OCI-LY1 (cell line): ENCODE measurements around the gene PCDHB2.
"Not testable (repeated sequence)": the region's sequence is repeated elsewhere in the genome, so short reads cannot be mapped to it uniquely, and the experiment has no call there.

Source experiments
- H2AFZ ChIP-seq: fragments of 200-600 bp; sonication (generic), shearing (Covaris generic); 2 replicates; pipeline ENCODE4 v1.6.0; 2014; ENCODE audit warnings: antibody characterized with exemption, mild to moderate bottlenecking, low read length
- H3F3A ChIP-seq: fragments of 200-600 bp; sonication (generic), shearing (Covaris generic); 2 replicates; pipeline ENCODE4 v1.6.0; 2014; ENCODE audit warnings: mild to moderate bottlenecking, antibody characterized with exemption, low read length, moderate library complexity; ENCODE audit not compliant: insufficient read depth
- H3K27ac ChIP-seq: fragments of 200-600 bp; sonication (generic); 2 replicates; pipeline ENCODE4 v1.5.1; 2014; ENCODE audit warnings: low read length, mixed run types, mild to moderate bottlenecking, low read depth; ENCODE audit not compliant: poor library complexity, severe bottlenecking
- H3K27me3 ChIP-seq: fragments of 200-600 bp; sonication (generic); 2 replicates; pipeline ENCODE4 v1.6.0; 2014; ENCODE audit warnings: antibody characterized with exemption, mild to moderate bottlenecking, low read length, moderate library complexity; ENCODE audit not compliant: insufficient read depth
- H3K36me3 ChIP-seq: fragments of 200-600 bp; sonication (generic); 2 replicates; pipeline ENCODE4 v1.6.1; 2014; ENCODE audit warnings: mild to moderate bottlenecking, antibody characterized with exemption, low read length, moderate library complexity, mixed read lengths; ENCODE audit not compliant: insufficient read depth
- H3K4me1 ChIP-seq: fragments of 200-600 bp; sonication (generic); 2 replicates; pipeline ENCODE4 v1.5.1; 2014; ENCODE audit warnings: mild to moderate bottlenecking, low read length, moderate library complexity; ENCODE audit not compliant: insufficient read depth, severe bottlenecking
- H3K4me2 ChIP-seq: fragments of 200-600 bp; sonication (generic), shearing (Covaris generic); 2 replicates; pipeline ENCODE4 v1.6.1; 2014; ENCODE audit warnings: low read length
- H3K4me3 ChIP-seq: fragments of 200-600 bp; sonication (generic); 2 replicates; pipeline ENCODE4 v1.5.1; 2014; ENCODE audit warnings: low read length, low read depth, mild to moderate bottlenecking, mixed read lengths; ENCODE audit not compliant: poor library complexity, severe bottlenecking
- H3K79me2 ChIP-seq: fragments of 200-600 bp; shearing (Covaris generic); 2 replicates; pipeline ENCODE4 v1.6.1; 2016; ENCODE audit warnings: mixed run types, low read length, mixed read lengths; ENCODE audit not compliant: insufficient read depth
- H3K9ac ChIP-seq: fragments of 200-600 bp; sonication (generic), shearing (Covaris generic); 2 replicates; pipeline ENCODE4 v1.6.1; 2014; ENCODE audit warnings: mild to moderate bottlenecking, low read length, mixed read lengths
- H3K9me2 ChIP-seq: fragments of 200-600 bp; sonication (generic), shearing (Covaris generic); 2 replicates; pipeline ENCODE4 v1.6.1; 2014; ENCODE audit warnings: low read depth, mild to moderate bottlenecking, low read length, mixed read lengths
- H3K9me3 ChIP-seq: fragments of 200-600 bp; shearing (Covaris generic); 2 replicates; pipeline ENCODE4 v1.6.1; 2014; ENCODE audit warnings: low read length, mixed read lengths
- H4K20me1 ChIP-seq: fragments of 200-600 bp; sonication (generic), shearing (Covaris generic); 2 replicates; pipeline ENCODE4 v1.6.0; 2016; ENCODE audit warnings: mild to moderate bottlenecking, low read length; ENCODE audit not compliant: insufficient read depth
- EZH2 ChIP-seq: fragments of 200-600 bp; sonication (generic), shearing (Covaris generic); IDR thresholded peaks from 2 replicates; pipeline ENCODE4 v1.8.0; 2017; ENCODE audit warnings: borderline replicate concordance, mixed run types, mild to moderate bottlenecking, antibody characterized with exemption, low read length, moderate library complexity, mixed read lengths
- TF ChIP-seq, protein P1 (sequence below): fragments of 200-600 bp; sonication (generic), shearing (Covaris generic); IDR thresholded peaks from 2 replicates; pipeline ENCODE4 v1.5.1; 2017; ENCODE audit warnings: mild to moderate bottlenecking, antibody characterized with exemption, low read length, moderate library complexity, mixed read lengths

Gene PCDHB2

DNA sequence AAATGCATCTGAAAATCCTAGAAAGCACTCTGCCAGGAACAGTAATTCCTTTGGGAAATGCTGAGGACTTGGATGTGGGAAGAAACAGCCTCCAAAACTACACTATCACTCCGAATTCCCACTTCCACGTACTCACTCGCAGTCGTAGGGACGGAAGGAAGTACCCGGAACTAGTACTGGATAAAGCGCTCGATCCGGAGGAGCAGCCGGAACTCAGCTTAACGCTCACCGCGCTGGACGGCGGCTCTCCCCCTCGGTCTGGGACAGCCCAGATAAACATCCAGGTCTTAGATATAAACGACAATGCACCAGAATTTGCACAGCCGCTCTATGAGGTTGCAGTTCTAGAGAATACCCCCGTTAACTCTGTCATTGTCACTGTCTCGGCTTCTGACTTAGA, 6.6 kb downstream of the PCDHB2 start:
- Histone ChIP-seq H2AFZ (no peak overlapping the region), H3K4me1 (no peaks in the 10 kb centered on the region), H4K20me1 (no peaks in the 10 kb centered on the region), H3K9me3 (no peaks in the 10 kb centered on the region), H3K27ac (no peak overlapping the region), H3F3A (no peaks in the 10 kb centered on the region), H3K36me3 (no peaks in the 10 kb centered on the region), H3K9ac (no peak overlapping the region), H3K9me2 (no peaks in the 10 kb centered on the region), H3K79me2 (no peaks in the 10 kb centered on the region), H3K4me2 (no peak overlapping the region), H3K4me3 (no peak overlapping the region), H3K27me3 (no peaks in the 10 kb centered on the region)
- no peak for TF ChIP-seq EZH2
- TF ChIP-seq, protein P1, sequence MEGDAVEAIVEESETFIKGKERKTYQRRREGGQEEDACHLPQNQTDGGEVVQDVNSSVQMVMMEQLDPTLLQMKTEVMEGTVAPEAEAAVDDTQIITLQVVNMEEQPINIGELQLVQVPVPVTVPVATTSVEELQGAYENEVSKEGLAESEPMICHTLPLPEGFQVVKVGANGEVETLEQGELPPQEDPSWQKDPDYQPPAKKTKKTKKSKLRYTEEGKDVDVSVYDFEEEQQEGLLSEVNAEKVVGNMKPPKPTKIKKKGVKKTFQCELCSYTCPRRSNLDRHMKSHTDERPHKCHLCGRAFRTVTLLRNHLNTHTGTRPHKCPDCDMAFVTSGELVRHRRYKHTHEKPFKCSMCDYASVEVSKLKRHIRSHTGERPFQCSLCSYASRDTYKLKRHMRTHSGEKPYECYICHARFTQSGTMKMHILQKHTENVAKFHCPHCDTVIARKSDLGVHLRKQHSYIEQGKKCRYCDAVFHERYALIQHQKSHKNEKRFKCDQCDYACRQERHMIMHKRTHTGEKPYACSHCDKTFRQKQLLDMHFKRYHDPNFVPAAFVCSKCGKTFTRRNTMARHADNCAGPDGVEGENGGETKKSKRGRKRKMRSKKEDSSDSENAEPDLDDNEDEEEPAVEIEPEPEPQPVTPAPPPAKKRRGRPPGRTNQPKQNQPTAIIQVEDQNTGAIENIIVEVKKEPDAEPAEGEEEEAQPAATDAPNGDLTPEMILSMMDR: no peak

DNA sequence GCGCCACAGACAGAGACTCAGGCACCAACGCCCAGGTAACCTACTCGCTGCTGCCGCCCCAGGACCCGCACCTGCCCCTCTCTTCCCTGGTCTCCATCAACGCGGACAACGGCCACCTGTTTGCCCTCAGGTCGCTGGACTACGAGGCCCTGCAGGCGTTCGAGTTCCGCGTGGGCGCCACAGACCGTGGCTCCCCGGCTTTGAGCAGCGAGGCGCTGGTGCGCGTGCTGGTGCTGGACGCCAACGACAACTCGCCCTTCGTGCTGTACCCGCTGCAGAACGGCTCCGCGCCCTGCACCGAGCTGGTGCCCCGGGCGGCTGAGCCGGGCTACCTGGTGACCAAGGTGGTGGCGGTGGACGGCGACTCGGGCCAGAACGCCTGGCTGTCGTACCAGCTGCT, 7.7 kb downstream of the PCDHB2 start:
- H3K4me3 ChIP-seq, H3F3A ChIP-seq, H3K36me3 ChIP-seq, H3K9me2 ChIP-seq, H3K27me3 ChIP-seq, H3K9me3 ChIP-seq, H3K27ac ChIP-seq, H3K79me2 ChIP-seq, H3K9ac ChIP-seq, H2AFZ ChIP-seq, H4K20me1 ChIP-seq, H3K4me2 ChIP-seq, H3K4me1 ChIP-seq: not testable (repeated sequence)

DNA sequence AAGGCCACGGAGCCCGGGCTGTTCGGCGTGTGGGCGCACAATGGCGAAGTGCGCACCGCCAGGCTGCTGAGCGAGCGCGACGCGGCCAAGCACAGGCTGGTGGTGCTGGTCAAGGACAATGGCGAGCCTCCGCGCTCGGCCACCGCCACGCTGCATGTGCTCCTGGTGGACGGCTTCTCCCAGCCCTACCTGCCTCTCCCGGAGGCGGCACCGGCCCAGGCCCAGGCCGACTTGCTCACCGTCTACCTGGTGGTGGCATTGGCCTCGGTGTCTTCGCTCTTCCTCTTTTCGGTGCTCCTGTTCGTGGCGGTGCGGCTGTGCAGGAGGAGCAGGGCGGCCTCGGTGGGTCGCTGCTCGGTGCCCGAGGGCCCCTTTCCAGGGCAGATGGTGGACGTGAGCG, 8.1 kb downstream of the PCDHB2 start:
- not testable (repeated sequence) for H3K4me3 ChIP-seq, H3K79me2 ChIP-seq, H3K36me3 ChIP-seq, H4K20me1 ChIP-seq, H3K4me2 ChIP-seq, H3K9ac ChIP-seq, H2AFZ ChIP-seq, H3F3A ChIP-seq, H3K9me2 ChIP-seq, H3K4me1 ChIP-seq, H3K27me3 ChIP-seq, H3K27ac ChIP-seq, H3K9me3 ChIP-seq

GRCh38 chr5:141105350-141105749, 10.9 kb downstream of the PCDHB2 start:
- no peaks in the 10 kb centered on the region for H3K36me3 ChIP-seq
- H3K27me3 ChIP-seq: no peaks in the 10 kb centered on the region
- H3K4me2 ChIP-seq: no peak overlapping the region
- H3K4me3 ChIP-seq: no peak overlapping the region
- TF ChIP-seq, protein P1: no peak
- TF ChIP-seq EZH2: no peak
- H3K79me2 ChIP-seq: no peaks in the 10 kb centered on the region
- H3K9me3 ChIP-seq: no peaks in the 10 kb centered on the region
- H2AFZ ChIP-seq: no peak overlapping the region
- no peaks in the 10 kb centered on the region for H3F3A ChIP-seq
- no peaks in the 10 kb centered on the region for H3K9me2 ChIP-seq
- no peaks in the 10 kb centered on the region for H3K4me1 ChIP-seq
- no peak overlapping the region for H3K9ac ChIP-seq
- H4K20me1 ChIP-seq: no peaks in the 10 kb centered on the region
- no peak overlapping the region for H3K27ac ChIP-seq
